ENCODE measurements around the gene ZFP36L1. TPM values are rescaled to one million over a fixed set of nuclear protein-coding genes. Genes with fewer than 3 reads are reported as not detected.

ZFP36L1 gene
- total and polyA plus RNA-seq, 2 of the 13 experiments (the other 11 are each of a cell fraction or from before 2014, with no cell fraction given): 7.4 to 10.2 TPM

- 0 out of 2 replicates have a peak, but pooled peaks have one; percentile 61 for TF ChIP-seq MTERF4 (CRISPR knock-in tag; IDR thresholded peaks at IDR 0.05)
- TF ChIP-seq THAP9 (CRISPR knock-in tag; IDR thresholded peaks at IDR 0.05; ENCODE audit: borderline replicate concordance): 0 out of 2 replicates have a peak, but pooled peaks have one; percentile 8
- TF ChIP-seq, protein P1, sequence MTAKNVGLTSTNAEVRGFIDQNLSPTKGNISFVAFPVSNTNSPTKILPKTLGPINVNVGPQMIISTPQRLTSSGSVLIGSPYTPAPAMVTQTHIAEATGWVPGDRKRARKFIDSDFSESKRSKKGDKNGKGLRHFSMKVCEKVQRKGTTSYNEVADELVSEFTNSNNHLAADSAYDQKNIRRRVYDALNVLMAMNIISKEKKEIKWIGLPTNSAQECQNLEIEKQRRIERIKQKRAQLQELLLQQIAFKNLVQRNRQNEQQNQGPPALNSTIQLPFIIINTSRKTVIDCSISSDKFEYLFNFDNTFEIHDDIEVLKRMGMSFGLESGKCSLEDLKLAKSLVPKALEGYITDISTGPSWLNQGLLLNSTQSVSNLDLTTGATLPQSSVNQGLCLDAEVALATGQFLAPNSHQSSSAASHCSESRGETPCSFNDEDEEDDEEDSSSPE (CRISPR knock-in tag; IDR thresholded peaks at IDR 0.05): peak; percentile 72; the same call in 1 of the 2 replicates
- no peak for TF ChIP-seq NFKBIZ (CRISPR knock-in tag; IDR thresholded peaks at IDR 0.05)
- no peak for TF ChIP-seq ZNF878 (CRISPR knock-in tag; IDR thresholded peaks at IDR 0.05)
- TF ChIP-seq PLSCR1 (CRISPR knock-in tag; IDR thresholded peaks at IDR 0.05; ENCODE audit: borderline replicate concordance): no peak
- TF ChIP-seq ZNF678 (CRISPR knock-in tag; IDR thresholded peaks at IDR 0.05): no peak
- no peak for TF ChIP-seq ZNF562 (CRISPR knock-in tag; IDR thresholded peaks at IDR 0.05; ENCODE audit: borderline replicate concordance)
- no peak for TF ChIP-seq ZNF883 (CRISPR knock-in tag; IDR thresholded peaks at IDR 0.05; ENCODE audit: not compliant biosample characterization)
- TF ChIP-seq BCLAF1 (IDR thresholded peaks at IDR 0.05): no peak
- no peak for TF ChIP-seq ZNF383 (CRISPR knock-in tag; IDR thresholded peaks at IDR 0.05; ENCODE audit: borderline replicate concordance)
- no peak for TF ChIP-seq ZSCAN21 (CRISPR knock-in tag; IDR thresholded peaks at IDR 0.05; ENCODE audit: borderline replicate concordance)
- TF ChIP-seq ZNF766 (CRISPR knock-in tag; IDR thresholded peaks at IDR 0.05; ENCODE audit: borderline replicate concordance): no peak
- peak; percentile 58; the same call in 1 of the 2 replicates for TF ChIP-seq ZMYM4 (CRISPR knock-in tag; IDR thresholded peaks at IDR 0.05)
- TF ChIP-seq SRSF9 (IDR thresholded peaks at IDR 0.05; ENCODE audit: borderline replicate concordance, insufficient read depth, low read depth, low read length, poor library complexity, severe bottlenecking): no peak
- no peak for TF ChIP-seq JUND (CRISPR knock-in tag; IDR thresholded peaks at IDR 0.05)
- no peak for TF ChIP-seq ZNF660 (CRISPR knock-in tag; IDR thresholded peaks at IDR 0.05; ENCODE audit: borderline replicate concordance, low read depth)
- TF ChIP-seq ZSCAN12 (CRISPR knock-in tag; IDR thresholded peaks at IDR 0.05): no peak
- TF ChIP-seq ZNF432 (CRISPR knock-in tag; IDR thresholded peaks at IDR 0.05; ENCODE audit: borderline replicate concordance): no peak
- no peak for TF ChIP-seq ZNF160 (CRISPR knock-in tag; IDR thresholded peaks at IDR 0.05)
Measured at GRCh38 chr14:68814539-68815297, 21.9 kb upstream of the ZFP36L1 start (continued).

Data from HepG2 (cell line).